Muscle layer of colon (tissue), 2 donors: Measurements from ENCODE around the gene SLC8A2.
A peak's percentile ranks its signal among the peaks of the same experiment; 100 is the strongest.

Experiments
- H3K27ac ChIP-seq: one replicate; pipeline ENCODE4 v1.7.0; 2013; ENCODE audit warnings: low read depth, mild to moderate bottlenecking, low read length, moderate library complexity
- H3K27me3 ChIP-seq, 2 donors: one replicate each; pipeline ENCODE4 v1.7.0; 2013; ENCODE audit warnings: low read length in 2 of 2, mild to moderate bottlenecking in 2 of 2; ENCODE audit not compliant: insufficient read depth in 2 of 2, control insufficient read depth in 1 of 2
- H3K36me3 ChIP-seq: one replicate; pipeline ENCODE4 v1.7.0; 2013; ENCODE audit warnings: mild to moderate bottlenecking, low read length; ENCODE audit not compliant: insufficient read depth
- H3K4me1 ChIP-seq: one replicate; pipeline ENCODE4 v1.7.0; 2013; ENCODE audit warnings: mild to moderate bottlenecking, low read length; ENCODE audit not compliant: insufficient read depth
- H3K4me3 ChIP-seq, 2 donors: one replicate each; pipeline ENCODE4 v1.7.0; 2013; ENCODE audit warnings: low read length in 2 of 2, low read depth in 1 of 2, mild to moderate bottlenecking in 1 of 2, moderate library complexity in 1 of 2
- H3K9ac ChIP-seq: one replicate; pipeline ENCODE4 v1.7.0; 2013; ENCODE audit warnings: low read length
- H3K9me3 ChIP-seq: one replicate; pipeline ENCODE4 v1.7.0; 2013; ENCODE audit warnings: mild to moderate bottlenecking, low read length
- donor health status: abdominal sarcoma.
- donor health status: Adenocarcinoma of cecum.

SLC8A2 gene

GRCh38 chr19:47435196-47435595 lies 36.5 kb downstream of the SLC8A2 start:
- H3K9me3 ChIP-seq: no peaks in the 10 kb centered on the region
- no peak overlapping the region for H3K9ac ChIP-seq
- no peak overlapping the region for H3K27ac ChIP-seq
- peaks cover 12% of the 10 kb centered on the region for H3K4me1 ChIP-seq
- H3K36me3 ChIP-seq: no peaks in the 10 kb centered on the region
- H3K27me3 ChIP-seq: peaks cover 9 to 28% of the 10 kb centered on the region in 2 donors
- H3K4me3 ChIP-seq: no peak overlapping the region

- Histone ChIP-seq H3K4me1 (peaks cover 12% of the 10 kb centered on the region), H3K36me3 (no peaks in the 10 kb centered on the region), H3K9me3 (no peaks in the 10 kb centered on the region), H3K9ac (no peak overlapping the region), H3K27me3 (peaks cover 9 to 39% of the 10 kb centered on the region in 2 donors), H3K4me3 (no peak overlapping the region), H3K27ac (no peak overlapping the region)
Measured at GRCh38 chr19:47434088-47434487, 37.6 kb downstream of the SLC8A2 start.

GRCh38 chr19:47433121-47433520 lies 38.6 kb downstream of the SLC8A2 start:
- no peak overlapping the region for H3K4me3 ChIP-seq
- H3K9me3 ChIP-seq: no peaks in the 10 kb centered on the region
- H3K36me3 ChIP-seq: no peaks in the 10 kb centered on the region
- peaks cover 17% of the 10 kb centered on the region for H3K4me1 ChIP-seq
- no peak overlapping the region for H3K9ac ChIP-seq
- peaks cover 9 to 40% of the 10 kb centered on the region in 2 donors for H3K27me3 ChIP-seq
- no peak overlapping the region for H3K27ac ChIP-seq

- H3K4me3 ChIP-seq: no peak overlapping the region
- no peaks in the 10 kb centered on the region for H3K36me3 ChIP-seq
- H3K9me3 ChIP-seq: no peaks in the 10 kb centered on the region
- peaks cover 9 to 40% of the 10 kb centered on the region in 2 donors for H3K27me3 ChIP-seq
- no peak overlapping the region for H3K9ac ChIP-seq
- no peak overlapping the region for H3K27ac ChIP-seq
- peaks cover 21% of the 10 kb centered on the region for H3K4me1 ChIP-seq
Measured at GRCh38 chr19:47432499-47432898, 39.2 kb downstream of the SLC8A2 start.

GRCh38 chr19:47432091-47432490 lies 39.6 kb downstream of the SLC8A2 start:
- no peak overlapping the region for H3K27ac ChIP-seq
- H3K36me3 ChIP-seq: no peaks in the 10 kb centered on the region
- peaks cover 9 to 40% of the 10 kb centered on the region in 2 donors for H3K27me3 ChIP-seq
- no peaks in the 10 kb centered on the region for H3K9me3 ChIP-seq
- H3K4me3 ChIP-seq: no peak overlapping the region
- no peak overlapping the region for H3K9ac ChIP-seq
- peaks cover 24% of the 10 kb centered on the region for H3K4me1 ChIP-seq

GRCh38 chr19:47430041-47430802 lies 41.5 kb downstream of the SLC8A2 start:
- Histone ChIP-seq H3K36me3 (no peaks in the 10 kb centered on the region), H3K4me1 (peaks cover 16% of the 10 kb centered on the region), H3K9ac (no peak overlapping the region), H3K9me3 (no peaks in the 10 kb centered on the region), H3K4me3 (no peak overlapping the region), H3K27me3 (peaks cover 9 to 35% of the 10 kb centered on the region in 2 donors), H3K27ac (no peak overlapping the region)

GRCh38 chr19:47429140-47429793 lies 42.4 kb downstream of the SLC8A2 start:
- H3K36me3 ChIP-seq: no peaks in the 10 kb centered on the region
- H3K27ac ChIP-seq: no peak overlapping the region
- H3K4me3 ChIP-seq: no peak overlapping the region
- H3K4me1 ChIP-seq: peaks cover 16% of the 10 kb centered on the region
- H3K9ac ChIP-seq: no peak overlapping the region
- H3K9me3 ChIP-seq: no peaks in the 10 kb centered on the region
- peaks cover 9 to 35% of the 10 kb centered on the region in 2 donors for H3K27me3 ChIP-seq

GRCh38 chr19:47428177-47428894 lies 43.4 kb downstream of the SLC8A2 start:
- peak overlapping the region; percentile 0 for H3K9ac ChIP-seq
- peaks cover 15 to 42% of the 10 kb centered on the region in 2 donors for H3K27me3 ChIP-seq
- H3K27ac ChIP-seq: peak overlapping the region; percentile 21
- no peaks in the 10 kb centered on the region for H3K9me3 ChIP-seq
- H3K4me1 ChIP-seq: peaks cover 16% of the 10 kb centered on the region
- H3K36me3 ChIP-seq: no peaks in the 10 kb centered on the region
- peak overlapping the region; percentile 14 to 43 for H3K4me3 ChIP-seq

- Histone ChIP-seq H3K27ac (peak overlapping the region; percentile 21), H3K27me3 (peaks cover 22 to 44% of the 10 kb centered on the region in 2 donors), H3K4me3 (peak overlapping the region; percentile 14 to 43), H3K36me3 (no peaks in the 10 kb centered on the region), H3K4me1 (peaks cover 16% of the 10 kb centered on the region), H3K9me3 (no peaks in the 10 kb centered on the region), H3K9ac (peak overlapping the region; percentile 0)
Measured at GRCh38 chr19:47427241-47428176, 44.2 kb downstream of the SLC8A2 start.

- H3K4me3 ChIP-seq: no peak overlapping the region
- peaks cover 7% of the 10 kb centered on the region for H3K4me1 ChIP-seq
- no peaks in the 10 kb centered on the region for H3K9me3 ChIP-seq
- H3K27ac ChIP-seq: no peak overlapping the region
- no peak overlapping the region for H3K9ac ChIP-seq
- no peaks in the 10 kb centered on the region for H3K36me3 ChIP-seq
- H3K27me3 ChIP-seq: peaks cover 16 to 56% of the 10 kb centered on the region in 2 donors
Measured at GRCh38 chr19:47423203-47423882, 48.4 kb downstream of the SLC8A2 start.
